Thymus (tissue), 11 donors: Measurements from ENCODE around the gene OBSL1. TPM values are rescaled to one million over a fixed set of nuclear protein-coding genes. Genes with fewer than 3 reads are reported as not detected.

Source experiments
- DNase-seq, 9 donors: peaks; one replicate each; pipeline ENCODE4 v3.0.0-alpha.2; 2013; ENCODE audit warnings: low spot score in 9 of 9, low read depth in 6 of 9, missing footprints in 1 of 9
- H3K27ac ChIP-seq, 2 donors: one replicate each; pipeline ENCODE4 v1.5.1; 2013; ENCODE audit warnings: control low read depth in 1 of 2, low read depth in 1 of 2, low read length in 1 of 2, mild to moderate bottlenecking in 1 of 2, moderate library complexity in 1 of 2
- H3K27me3 ChIP-seq, 2 donors: one replicate each; pipeline ENCODE4 v1.5.1; 2013; ENCODE audit warnings: low read length in 1 of 2; ENCODE audit not compliant: control insufficient read depth in 2 of 2, insufficient read depth in 1 of 2
- H3K36me3 ChIP-seq, 2 donors: one replicate each; pipeline ENCODE4 v1.5.1; 2013; ENCODE audit warnings: low read length in 1 of 2, mild to moderate bottlenecking in 1 of 2, moderate library complexity in 1 of 2; ENCODE audit not compliant: control insufficient read depth in 2 of 2, insufficient read depth in 2 of 2
- H3K4me1 ChIP-seq, 2 donors: one replicate each; pipeline ENCODE4 v1.5.1; 2013; ENCODE audit warnings: low read length in 2 of 2; ENCODE audit not compliant: control insufficient read depth in 2 of 2, insufficient read depth in 2 of 2
- H3K4me3 ChIP-seq, 2 donors: one replicate each; pipeline ENCODE4 v1.5.1; 2013; ENCODE audit warnings: low read length in 2 of 2, control low read depth in 1 of 2, mild to moderate bottlenecking in 1 of 2
- H3K9me3 ChIP-seq, 2 donors: one replicate each; pipeline ENCODE4 v1.5.1; 2013; ENCODE audit warnings: low read length in 1 of 2, mild to moderate bottlenecking in 1 of 2; ENCODE audit not compliant: control insufficient read depth in 2 of 2, insufficient read depth in 1 of 2
- WGBS: extraction: QIAGEN DNeasy Blood & Tissue Kit; methylation state at CpG from one replicate; pipeline ENCODE4 v1.1.7; 2013; 5-methylcytosine and 5-hydroxymethylcytosine counted together
- polyA plus RNA-seq: library from polyadenylated mRNA; stranded (reverse); fragments of 200-250 nt; gene quantifications from one replicate; pipeline ENCODE4 v1.2.3, GENCODE V29; 2013
- total RNA-seq: library from RNA; stranded (reverse); fragments of 120-200 nt; gene quantifications from one replicate; pipeline ENCODE4 v1.2.4, GENCODE V29; 2013
- donor health status: healthy.

Gene OBSL1
- total and polyA plus RNA-seq, 2 donors, result 9.6 to 34.2 TPM

GRCh38 chr2:219539926-219540678, 31.2 kb downstream of the OBSL1 start:
- Histone ChIP-seq H3K9me3 (peaks cover 0 to under 1% of the 10 kb centered on the region in 2 donors), H3K4me3 (no peak overlapping the region), H3K4me1 (peaks cover 13 to 27% of the 10 kb centered on the region in 2 donors), H3K27me3 (peaks cover 5 to 57% of the 10 kb centered on the region in 2 donors), H3K27ac (no peak overlapping the region), H3K36me3 (peaks cover 3 to 18% of the 10 kb centered on the region in 2 donors)
- 98% methylated on average over 46 of the region's 46 CpGs for WGBS
- DNase-seq, result no peak

- 96% methylated on average over 32 of the region's 32 CpGs for WGBS
- no peak for DNase-seq
- H3K4me3 ChIP-seq, result no peak overlapping the region
- peaks cover 0 to 58% of the 10 kb centered on the region in 2 donors for H3K27me3 ChIP-seq
- H3K36me3 ChIP-seq, result peaks cover 3 to 18% of the 10 kb centered on the region in 2 donors
- H3K9me3 ChIP-seq, result peaks cover 0 to 1% of the 10 kb centered on the region in 2 donors
- H3K27ac ChIP-seq, result no peak overlapping the region
- H3K4me1 ChIP-seq, result peaks cover 13 to 23% of the 10 kb centered on the region in 2 donors
Observed at GRCh38 chr2:219538956-219539788, 32.2 kb downstream of the OBSL1 start.

GRCh38 chr2:219538504-219538951, 32.8 kb downstream of the OBSL1 start:
- DNase-seq, result no peak
- H3K4me1 ChIP-seq, result peaks cover 13 to 21% of the 10 kb centered on the region in 2 donors
- no peak overlapping the region for H3K4me3 ChIP-seq
- H3K36me3 ChIP-seq, result peaks cover 3 to 18% of the 10 kb centered on the region in 2 donors
- H3K27ac ChIP-seq, result no peak overlapping the region
- peaks cover 0 to 53% of the 10 kb centered on the region in 2 donors for H3K27me3 ChIP-seq
- H3K9me3 ChIP-seq, result peaks cover 0 to 1% of the 10 kb centered on the region in 2 donors
- whole genome bisulfite sequencing, result 92% methylated on average over 6 of the region's 6 CpGs

GRCh38 chr2:219537657-219538488, 33.5 kb downstream of the OBSL1 start:
- 76% methylated on average over 14 of the region's 15 CpGs for WGBS
- H3K36me3 ChIP-seq, result peaks cover 3 to 18% of the 10 kb centered on the region in 2 donors
- H3K4me1 ChIP-seq, result peaks cover 11 to 18% of the 10 kb centered on the region in 2 donors
- no peak overlapping the region for H3K27ac ChIP-seq
- DNase-seq, result no peak
- peaks cover 0 to 1% of the 10 kb centered on the region in 2 donors for H3K9me3 ChIP-seq
- peaks cover 0 to 53% of the 10 kb centered on the region in 2 donors for H3K27me3 ChIP-seq
- no peak overlapping the region for H3K4me3 ChIP-seq

GRCh38 chr2:219536967-219537366, 34.4 kb downstream of the OBSL1 start:
- DNase-seq, result no peak
- no peak overlapping the region for H3K27ac ChIP-seq
- peaks cover 3 to 9% of the 10 kb centered on the region in 2 donors for H3K4me1 ChIP-seq
- peaks cover 0 to 1% of the 10 kb centered on the region in 2 donors for H3K9me3 ChIP-seq
- H3K4me3 ChIP-seq, result no peak overlapping the region
- H3K27me3 ChIP-seq, result peaks cover 0 to 50% of the 10 kb centered on the region in 2 donors
- H3K36me3 ChIP-seq, result peaks cover 3 to 18% of the 10 kb centered on the region in 2 donors
- WGBS, result 92% methylated on average over 9 of the region's 9 CpGs

- no peak for DNase-seq
- H3K36me3 ChIP-seq, result peaks cover 3 to 18% of the 10 kb centered on the region in 2 donors
- H3K27ac ChIP-seq, result no peak overlapping the region
- H3K27me3 ChIP-seq, result peaks cover under 1 to 50% of the 10 kb centered on the region in 2 donors
- peaks cover 0 to 4% of the 10 kb centered on the region in 2 donors for H3K4me1 ChIP-seq
- H3K4me3 ChIP-seq, result no peak overlapping the region
- 93% methylated on average over 16 of the region's 16 CpGs for WGBS
- H3K9me3 ChIP-seq, result peaks cover 0 to 1% of the 10 kb centered on the region in 2 donors
Observed at GRCh38 chr2:219536425-219536824, 34.9 kb downstream of the OBSL1 start.

GRCh38 chr2:219533930-219534661, 37.2 kb downstream of the OBSL1 start:
- no peak overlapping the region for H3K27ac ChIP-seq
- peaks cover 0 to 2% of the 10 kb centered on the region in 2 donors for H3K4me1 ChIP-seq
- no peak overlapping the region for H3K4me3 ChIP-seq
- H3K27me3 ChIP-seq, result peaks cover 7 to 74% of the 10 kb centered on the region in 2 donors
- no peak for DNase-seq
- H3K36me3 ChIP-seq, result no peaks in the 10 kb centered on the region
- 92% methylated on average over 6 of the region's 6 CpGs for WGBS
- H3K9me3 ChIP-seq, result peaks cover 1 to 6% of the 10 kb centered on the region in 2 donors

GRCh38 chr2:219532378-219532649, 39.0 kb downstream of the OBSL1 start:
- DNase-seq, result no peak
- H3K27me3 ChIP-seq, result peaks cover 7 to 81% of the 10 kb centered on the region in 2 donors
- H3K27ac ChIP-seq, result no peak overlapping the region
- no peaks in the 10 kb centered on the region for H3K4me1 ChIP-seq
- no peak overlapping the region for H3K4me3 ChIP-seq
- 90% methylated on average over 8 of the region's 8 CpGs for WGBS
- peaks cover 1 to 6% of the 10 kb centered on the region in 2 donors for H3K9me3 ChIP-seq
- H3K36me3 ChIP-seq, result no peaks in the 10 kb centered on the region
